ENCODE data around the gene DYNC1H1.

GRCh38 chr14:102042699-102043098, 78.3 kb downstream of the DYNC1H1 start:
- TF ChIP-seq, protein P1, sequence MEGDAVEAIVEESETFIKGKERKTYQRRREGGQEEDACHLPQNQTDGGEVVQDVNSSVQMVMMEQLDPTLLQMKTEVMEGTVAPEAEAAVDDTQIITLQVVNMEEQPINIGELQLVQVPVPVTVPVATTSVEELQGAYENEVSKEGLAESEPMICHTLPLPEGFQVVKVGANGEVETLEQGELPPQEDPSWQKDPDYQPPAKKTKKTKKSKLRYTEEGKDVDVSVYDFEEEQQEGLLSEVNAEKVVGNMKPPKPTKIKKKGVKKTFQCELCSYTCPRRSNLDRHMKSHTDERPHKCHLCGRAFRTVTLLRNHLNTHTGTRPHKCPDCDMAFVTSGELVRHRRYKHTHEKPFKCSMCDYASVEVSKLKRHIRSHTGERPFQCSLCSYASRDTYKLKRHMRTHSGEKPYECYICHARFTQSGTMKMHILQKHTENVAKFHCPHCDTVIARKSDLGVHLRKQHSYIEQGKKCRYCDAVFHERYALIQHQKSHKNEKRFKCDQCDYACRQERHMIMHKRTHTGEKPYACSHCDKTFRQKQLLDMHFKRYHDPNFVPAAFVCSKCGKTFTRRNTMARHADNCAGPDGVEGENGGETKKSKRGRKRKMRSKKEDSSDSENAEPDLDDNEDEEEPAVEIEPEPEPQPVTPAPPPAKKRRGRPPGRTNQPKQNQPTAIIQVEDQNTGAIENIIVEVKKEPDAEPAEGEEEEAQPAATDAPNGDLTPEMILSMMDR (IDR thresholded peaks at IDR 0.05), result no peak
- no peak for TF ChIP-seq POLR2A (IDR thresholded peaks at IDR 0.05)
